ENCODE results near the gene TENT4A. TPM values are rescaled to one million over a fixed set of nuclear protein-coding genes. Genes with fewer than 3 reads are reported as not detected.

The TENT4A gene
- total RNA-seq, 1 donor = 21.4 TPM

GRCh38 chr5:6740586-6741150 lies 27.4 kb downstream of the TENT4A start:
- Histone ChIP-seq H3K27me3 (ENCODE audit: insufficient read depth, low read length) (no peaks in the 10 kb centered on the region), H3K4me1 (ENCODE audit: insufficient read depth, low read length) (no peaks in the 10 kb centered on the region), H4K20me1 (ENCODE audit: insufficient read depth, low read length) (peaks cover 28% of the 10 kb centered on the region), H3K4me3 (ENCODE audit: insufficient read depth, low read length) (no peak overlapping the region), H3K27ac (ENCODE audit: low read depth, low read length) (no peak overlapping the region), H3K79me2 (ENCODE audit: insufficient read depth, low read length) (peaks cover 97% of the 10 kb centered on the region), H3K9me3 (ENCODE audit: low read depth, low read length) (no peaks in the 10 kb centered on the region), H3K4me2 (ENCODE audit: insufficient read depth, low read length) (no peak overlapping the region), H3K36me3 (ENCODE audit: insufficient read depth, low read length) (peaks cover 65% of the 10 kb centered on the region), H2AFZ (ENCODE audit: low read length) (no peak overlapping the region)
- no peak for DNase-seq (ENCODE audit: insufficient read length, low spot score, missing footprints)
- no peak for TF ChIP-seq CTCF (IDR thresholded peaks at IDR 0.05; ENCODE audit: extremely low read depth, low read depth, low read length)

- Histone ChIP-seq H2AFZ (ENCODE audit: low read length) (no peak overlapping the region), H3K4me2 (ENCODE audit: insufficient read depth, low read length) (no peak overlapping the region), H3K79me2 (ENCODE audit: insufficient read depth, low read length) (peaks cover 97% of the 10 kb centered on the region), H3K27ac (ENCODE audit: low read depth, low read length) (no peak overlapping the region), H3K4me3 (ENCODE audit: insufficient read depth, low read length) (no peak overlapping the region), H3K4me1 (ENCODE audit: insufficient read depth, low read length) (no peaks in the 10 kb centered on the region), H3K9me3 (ENCODE audit: low read depth, low read length) (no peaks in the 10 kb centered on the region), H3K27me3 (ENCODE audit: insufficient read depth, low read length) (no peaks in the 10 kb centered on the region), H3K36me3 (ENCODE audit: insufficient read depth, low read length) (peaks cover 80% of the 10 kb centered on the region), H4K20me1 (ENCODE audit: insufficient read depth, low read length) (peaks cover 28% of the 10 kb centered on the region)
- no peak for TF ChIP-seq CTCF (IDR thresholded peaks at IDR 0.05; ENCODE audit: extremely low read depth, low read depth, low read length)
- no peak for DNase-seq (ENCODE audit: insufficient read length, low spot score, missing footprints)
Observed at GRCh38 chr5:6742081-6742758, 29.0 kb downstream of the TENT4A start.

- TF ChIP-seq CTCF (IDR thresholded peaks at IDR 0.05; ENCODE audit: extremely low read depth, low read depth, low read length) = no peak
- Histone ChIP-seq H3K27me3 (ENCODE audit: insufficient read depth, low read length) (no peaks in the 10 kb centered on the region), H3K27ac (ENCODE audit: low read depth, low read length) (no peak overlapping the region), H3K4me2 (ENCODE audit: insufficient read depth, low read length) (no peak overlapping the region), H4K20me1 (ENCODE audit: insufficient read depth, low read length) (peaks cover 33% of the 10 kb centered on the region), H2AFZ (ENCODE audit: low read length) (no peak overlapping the region), H3K4me1 (ENCODE audit: insufficient read depth, low read length) (peaks cover 5% of the 10 kb centered on the region), H3K36me3 (ENCODE audit: insufficient read depth, low read length) (peaks cover 78% of the 10 kb centered on the region), H3K4me3 (ENCODE audit: insufficient read depth, low read length) (no peak overlapping the region), H3K9me3 (ENCODE audit: low read depth, low read length) (no peaks in the 10 kb centered on the region), H3K79me2 (ENCODE audit: insufficient read depth, low read length) (peaks cover 97% of the 10 kb centered on the region)
- DNase-seq (ENCODE audit: insufficient read length, low spot score, missing footprints) = no peak
Observed at GRCh38 chr5:6743161-6743560, 29.9 kb downstream of the TENT4A start.

- peaks cover 42% of the 10 kb centered on the region for H4K20me1 ChIP-seq (ENCODE audit: insufficient read depth, low read length)
- TF ChIP-seq CTCF (IDR thresholded peaks at IDR 0.05; ENCODE audit: extremely low read depth, low read depth, low read length) = no peak
- peaks cover 71% of the 10 kb centered on the region for H3K36me3 ChIP-seq (ENCODE audit: insufficient read depth, low read length)
Observed at GRCh38 chr5:6744841-6745705, 31.8 kb downstream of the TENT4A start.

More at GRCh38 chr5:6744841-6745705, 31.8 kb downstream of the TENT4A start:
- Histone ChIP-seq H3K27ac (ENCODE audit: low read depth, low read length) (no peak overlapping the region), H3K9me3 (ENCODE audit: low read depth, low read length) (no peaks in the 10 kb centered on the region), H3K79me2 (ENCODE audit: insufficient read depth, low read length) (peaks cover 95% of the 10 kb centered on the region), H3K4me2 (ENCODE audit: insufficient read depth, low read length) (no peak overlapping the region), H3K27me3 (ENCODE audit: insufficient read depth, low read length) (no peaks in the 10 kb centered on the region), H3K4me3 (ENCODE audit: insufficient read depth, low read length) (no peak overlapping the region), H3K4me1 (ENCODE audit: insufficient read depth, low read length) (peaks cover 5% of the 10 kb centered on the region), H2AFZ (ENCODE audit: low read length) (no peak overlapping the region)
- no peak for DNase-seq (ENCODE audit: insufficient read length, low spot score, missing footprints)

All from osteoblast (primary cell).